OCI-LY7 (cell line): Measurements from ENCODE around the gene PHF21B.

Source experiments
- EZH2phosphoT487 ChIP-seq: fragments of 200-600 bp; sonication (generic); IDR thresholded peaks from 2 replicates; pipeline ENCODE4 v1.6.1; 2018; ENCODE audit warnings: low read depth, borderline replicate concordance, mild to moderate bottlenecking, mixed run types, antibody characterized with exemption, low read length, moderate library complexity, mixed read lengths
- TF ChIP-seq, protein P1 (sequence below): fragments of 200-600 bp; sonication (generic); conservative IDR thresholded peaks from 2 replicates; pipeline ENCODE4 v1.5.1; 2014; ENCODE audit warnings: mild to moderate bottlenecking, antibody characterized with exemption, low read length, moderate library complexity, mixed read lengths

DNA sequence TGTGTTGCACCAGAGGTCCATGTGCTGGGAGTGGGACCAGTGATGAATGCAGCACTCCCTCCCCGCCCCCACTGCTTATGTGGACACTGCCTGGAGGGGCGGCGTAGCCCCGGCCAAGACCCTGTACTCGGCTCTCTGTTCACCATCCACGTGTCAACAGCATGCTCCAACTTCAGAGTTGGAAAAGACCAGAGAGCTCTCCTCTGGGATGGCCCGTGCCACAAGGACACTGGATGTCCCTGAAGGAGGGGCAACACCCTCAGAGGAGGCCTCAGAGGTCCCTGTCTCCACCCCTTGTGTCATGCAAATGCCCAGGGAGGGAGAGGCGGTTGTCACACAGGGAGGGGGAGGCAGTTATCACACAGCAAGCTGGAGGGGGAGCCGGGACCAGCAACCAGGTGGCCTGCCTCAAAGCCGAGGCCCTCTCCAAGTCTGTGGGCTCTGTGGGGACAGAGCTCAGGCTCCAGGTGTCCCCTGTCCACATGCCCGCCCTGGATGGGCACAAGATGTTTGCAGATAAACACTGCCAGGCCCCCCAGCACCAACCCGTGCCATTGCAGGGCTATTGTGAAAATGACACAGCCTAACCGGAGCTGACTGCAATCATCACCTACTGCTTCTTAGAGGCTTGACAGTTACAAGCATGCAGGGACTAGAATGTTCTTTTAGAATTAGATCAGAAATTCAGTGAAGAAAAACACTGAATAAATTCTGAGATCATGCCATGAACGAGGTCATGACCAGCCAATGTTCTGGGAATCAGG, 121.1 kb downstream of the PHF21B start:
- TF ChIP-seq, protein P1, sequence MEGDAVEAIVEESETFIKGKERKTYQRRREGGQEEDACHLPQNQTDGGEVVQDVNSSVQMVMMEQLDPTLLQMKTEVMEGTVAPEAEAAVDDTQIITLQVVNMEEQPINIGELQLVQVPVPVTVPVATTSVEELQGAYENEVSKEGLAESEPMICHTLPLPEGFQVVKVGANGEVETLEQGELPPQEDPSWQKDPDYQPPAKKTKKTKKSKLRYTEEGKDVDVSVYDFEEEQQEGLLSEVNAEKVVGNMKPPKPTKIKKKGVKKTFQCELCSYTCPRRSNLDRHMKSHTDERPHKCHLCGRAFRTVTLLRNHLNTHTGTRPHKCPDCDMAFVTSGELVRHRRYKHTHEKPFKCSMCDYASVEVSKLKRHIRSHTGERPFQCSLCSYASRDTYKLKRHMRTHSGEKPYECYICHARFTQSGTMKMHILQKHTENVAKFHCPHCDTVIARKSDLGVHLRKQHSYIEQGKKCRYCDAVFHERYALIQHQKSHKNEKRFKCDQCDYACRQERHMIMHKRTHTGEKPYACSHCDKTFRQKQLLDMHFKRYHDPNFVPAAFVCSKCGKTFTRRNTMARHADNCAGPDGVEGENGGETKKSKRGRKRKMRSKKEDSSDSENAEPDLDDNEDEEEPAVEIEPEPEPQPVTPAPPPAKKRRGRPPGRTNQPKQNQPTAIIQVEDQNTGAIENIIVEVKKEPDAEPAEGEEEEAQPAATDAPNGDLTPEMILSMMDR, result no peak
- no peak for TF ChIP-seq EZH2phosphoT487
